AML-193 (cell line): ENCODE results near the gene GMPR2.
"Not testable (repeated sequence)": the region's sequence is repeated elsewhere in the genome, so short reads cannot be mapped to it uniquely, and the experiment has no call there.

ENCODE experiments used
- DNase-seq, 2 experiments: peaks; one replicate each; lab custom pipeline; 2025; lab: John Stamatoyannopoulos, UW

Gene GMPR2

GRCh38 chr14:24231263-24232120 is 1.2 kb upstream of the GMPR2 start:
- DNase-seq, result no peak

DNA sequence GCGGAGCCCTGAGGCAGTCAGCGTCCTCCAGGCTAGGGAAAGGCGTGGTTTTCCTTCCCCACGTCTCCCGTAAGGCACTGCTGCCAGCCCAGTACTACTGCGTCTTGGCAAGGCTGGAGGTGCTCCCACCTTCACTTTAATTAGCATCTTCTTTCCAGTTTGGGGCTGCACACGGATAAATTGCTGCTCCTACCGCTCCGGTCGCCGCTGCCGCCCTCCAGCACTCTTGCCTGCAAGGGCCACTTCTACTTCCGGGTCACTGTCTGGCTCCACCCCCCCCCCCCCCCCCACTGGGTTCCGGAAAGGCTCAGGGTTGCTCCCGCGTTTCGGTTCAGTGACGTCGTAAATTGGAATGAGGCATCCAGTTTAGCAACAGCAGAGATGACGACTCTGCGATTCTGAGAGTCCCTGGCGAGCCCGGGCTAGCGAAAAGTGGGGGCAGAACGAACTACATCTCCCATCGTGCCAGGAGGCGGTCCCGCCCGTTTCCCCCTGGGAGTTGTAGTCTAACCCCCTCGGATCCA is 546 bp upstream of the GMPR2 start, which contains the start of gene NEDD8:
Gene NEDD8, minus strand, starts transcription at position 247 of the 524 bp plus-strand sequence. Its CDS starts 100 bp downstream, at position 147.
- DNase-seq, result peak; percentile 95 to 96

DNA sequence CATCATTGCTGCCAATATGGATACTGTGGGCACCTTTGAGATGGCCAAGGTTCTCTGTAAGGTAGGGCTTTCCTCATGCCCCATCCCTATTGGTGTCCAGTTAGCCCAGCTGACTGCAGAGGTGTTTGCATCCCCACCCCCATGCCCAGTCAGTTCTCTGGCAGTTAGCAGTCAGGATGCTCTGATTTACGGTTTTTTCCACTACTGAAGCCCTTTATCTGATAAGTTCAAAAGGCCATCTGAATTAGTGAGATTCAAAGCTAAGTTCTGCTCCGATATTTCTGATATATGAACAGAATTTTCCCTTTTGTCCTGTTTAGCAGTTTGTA is 773 bp downstream of the GMPR2 start:
- DNase-seq, result no peak

DNA sequence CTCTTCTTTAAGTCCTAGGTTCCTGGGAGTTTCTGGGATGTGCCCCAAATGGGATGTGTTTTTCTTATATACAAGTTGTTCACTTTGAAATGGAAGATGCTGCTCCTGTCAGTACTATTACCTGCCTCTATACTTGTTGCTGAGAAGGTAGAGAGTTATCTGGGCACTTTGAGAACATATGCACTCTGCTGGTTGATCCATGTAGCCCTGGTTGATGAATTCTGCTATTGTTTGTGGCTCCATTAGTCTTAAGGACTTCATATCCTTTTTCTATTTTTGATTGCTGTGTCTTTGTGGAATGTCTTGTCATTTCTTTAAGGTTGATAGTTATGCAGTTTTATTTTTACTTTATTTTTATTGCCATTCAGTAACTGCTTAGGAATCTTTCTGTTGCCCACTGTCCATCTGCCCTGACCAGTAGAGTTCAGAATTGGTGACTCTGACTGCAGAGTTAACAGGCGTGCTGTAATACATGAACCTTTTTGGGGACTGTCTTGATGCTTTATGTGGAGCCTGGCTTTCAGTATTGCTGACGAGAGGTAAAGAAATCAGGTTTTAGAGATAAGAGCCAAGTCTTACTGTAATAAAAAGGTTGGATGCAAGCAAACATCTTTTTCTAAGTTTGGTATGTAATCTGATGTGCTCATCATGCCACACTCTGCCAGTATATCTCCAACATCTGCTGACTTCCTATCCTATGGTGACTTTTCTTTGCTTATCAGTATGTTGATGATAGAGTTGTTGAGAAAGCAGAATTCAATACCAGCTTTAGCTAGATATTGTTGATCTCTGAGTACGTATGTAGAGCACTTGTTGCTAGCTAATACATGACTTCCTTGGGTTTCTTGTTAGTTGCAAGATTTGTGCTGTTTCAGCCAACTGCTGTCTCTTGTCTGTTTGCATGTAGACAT is 1.6 kb downstream of the GMPR2 start:
- DNase-seq, result no peak

DNA sequence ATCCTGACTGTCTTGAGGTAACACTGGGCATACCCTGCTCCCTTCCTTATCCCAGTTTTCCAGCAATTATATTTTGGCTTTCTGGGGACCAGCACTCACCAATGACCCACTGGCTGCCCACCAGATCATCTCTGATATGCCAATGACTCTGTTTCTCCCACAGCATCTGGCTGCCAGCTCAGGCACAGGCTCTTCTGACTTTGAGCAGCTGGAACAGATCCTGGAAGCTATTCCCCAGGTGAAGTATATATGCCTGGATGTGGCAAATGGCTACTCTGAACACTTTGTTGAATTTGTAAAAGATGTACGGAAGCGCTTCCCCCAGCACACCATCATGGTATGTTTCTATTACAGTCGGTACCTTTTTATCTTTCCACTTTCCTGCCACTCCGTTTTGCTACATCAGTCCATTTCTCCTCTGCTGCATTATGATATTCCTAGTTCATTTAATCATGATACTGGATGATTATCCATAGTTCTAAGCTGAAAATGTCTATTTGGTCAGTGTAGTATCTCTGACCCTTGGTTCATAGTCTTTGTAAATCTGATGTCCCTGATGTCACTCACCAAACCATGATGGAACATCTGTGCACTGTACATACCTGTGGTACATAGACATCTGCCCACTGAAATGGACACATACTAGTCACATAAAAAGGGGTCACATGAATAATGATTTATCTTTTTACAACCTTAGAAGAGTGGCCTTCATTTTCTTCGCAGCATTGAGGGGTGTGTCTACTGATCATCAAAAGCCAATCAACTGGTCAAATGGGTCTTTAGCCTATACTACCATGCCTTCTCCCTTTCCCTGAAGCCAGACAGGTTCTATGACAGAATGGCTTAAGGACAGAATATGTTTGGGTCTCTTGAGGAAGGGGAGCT is 3.3 kb downstream of the GMPR2 start:
- no peak for DNase-seq

DNA sequence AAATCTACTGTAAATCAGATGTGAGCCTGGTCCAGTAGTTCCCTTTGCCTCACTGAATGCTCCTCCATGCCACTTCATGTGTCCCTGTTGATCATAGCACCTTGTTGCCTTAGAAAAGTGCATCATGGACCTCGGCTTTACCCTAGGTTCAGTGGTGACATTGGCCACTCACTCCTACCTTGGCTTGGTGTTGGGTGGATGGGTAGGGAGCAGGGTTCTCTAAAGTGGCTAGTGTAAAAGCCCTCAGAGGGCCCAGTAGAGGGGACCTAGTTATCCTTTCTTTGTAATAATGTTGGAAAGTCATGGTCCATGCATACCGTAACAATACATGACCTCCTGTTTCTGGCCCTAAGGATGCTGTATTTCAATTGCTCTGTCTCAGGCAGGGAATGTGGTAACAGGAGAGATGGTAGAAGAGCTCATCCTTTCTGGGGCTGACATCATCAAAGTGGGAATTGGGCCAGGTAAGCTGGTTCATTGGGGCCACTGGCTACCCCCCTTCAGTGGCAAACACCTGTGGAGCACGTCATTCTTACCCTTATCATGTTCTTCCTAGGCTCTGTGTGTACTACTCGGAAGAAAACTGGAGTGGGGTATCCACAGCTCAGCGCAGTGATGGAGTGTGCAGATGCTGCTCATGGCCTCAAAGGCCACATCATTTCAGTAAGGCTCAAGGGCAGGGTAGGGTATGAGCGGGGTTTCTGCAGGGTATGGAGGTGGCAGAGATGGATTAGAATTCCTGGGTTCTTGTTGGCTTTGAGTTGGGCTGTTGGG is 4.1 kb downstream of the GMPR2 start:
- no peak for DNase-seq

GRCh38 chr14:24237463-24237955 is 4.8 kb downstream of the GMPR2 start:
- DNase-seq, result no peak

GRCh38 chr14:24238123-24238522 is 5.4 kb downstream of the GMPR2 start:
- no peak for DNase-seq

DNA sequence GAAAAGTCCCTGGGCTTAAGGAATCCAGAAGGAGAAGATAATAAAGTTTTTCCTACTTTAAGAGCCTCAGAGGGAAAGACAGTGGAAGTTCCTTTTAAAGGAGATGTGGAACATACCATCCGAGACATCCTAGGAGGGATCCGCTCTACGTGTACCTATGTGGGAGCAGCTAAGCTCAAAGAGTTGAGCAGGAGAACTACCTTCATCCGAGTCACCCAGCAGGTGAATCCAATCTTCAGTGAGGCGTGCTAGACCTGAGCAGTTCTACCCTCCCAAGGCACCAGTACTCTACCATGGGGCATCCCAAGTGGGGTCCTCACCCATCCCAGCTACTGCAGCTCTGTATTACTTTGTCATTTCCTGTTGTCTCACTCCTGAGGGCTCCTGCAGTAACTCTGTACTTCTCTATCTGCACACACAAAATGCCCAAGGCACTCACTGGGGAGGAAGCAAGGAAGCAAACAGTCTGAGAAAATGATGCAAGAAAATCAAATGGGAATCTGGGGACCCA is 5.9 kb downstream of the GMPR2 start:
- no peak for DNase-seq

- DNase-seq, result no peak
Measured at GRCh38 chr14:24240110-24240918, 7.6 kb downstream of the GMPR2 start.

GRCh38 chr14:24241829-24242443 is 9.2 kb downstream of the GMPR2 start:
- DNase-seq, result peak; percentile 85 to 95

DNA sequence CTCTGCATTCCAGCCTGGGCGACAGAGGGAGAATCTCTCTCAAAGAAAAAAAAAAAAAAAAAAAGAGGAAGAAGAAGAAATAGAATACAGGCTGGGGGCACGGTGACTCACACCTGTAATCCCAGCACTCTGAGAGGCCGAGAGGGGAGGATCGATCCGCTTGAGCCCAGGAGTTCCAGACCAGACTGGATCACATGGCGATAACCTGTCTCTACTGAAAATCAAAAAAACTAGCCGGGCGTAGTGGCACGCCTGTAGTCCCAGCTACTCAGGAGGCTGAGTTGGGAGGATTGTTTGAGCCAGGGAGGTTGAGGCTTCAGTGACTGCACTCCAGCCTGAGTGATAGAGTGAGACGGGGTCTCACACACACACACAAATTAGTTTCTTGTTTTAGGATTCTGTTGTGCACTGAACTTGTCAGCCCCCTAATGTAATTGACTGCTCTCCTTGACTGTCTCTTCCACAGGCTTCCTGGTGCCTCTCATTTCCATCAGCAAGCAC is 10.7 kb downstream of the GMPR2 start:
- DNase-seq, result peak; percentile 31 to 57

GRCh38 chr14:24245350-24245749 is 12.6 kb downstream of the GMPR2 start:
- DNase-seq, result not testable (repeated sequence)

DNA sequence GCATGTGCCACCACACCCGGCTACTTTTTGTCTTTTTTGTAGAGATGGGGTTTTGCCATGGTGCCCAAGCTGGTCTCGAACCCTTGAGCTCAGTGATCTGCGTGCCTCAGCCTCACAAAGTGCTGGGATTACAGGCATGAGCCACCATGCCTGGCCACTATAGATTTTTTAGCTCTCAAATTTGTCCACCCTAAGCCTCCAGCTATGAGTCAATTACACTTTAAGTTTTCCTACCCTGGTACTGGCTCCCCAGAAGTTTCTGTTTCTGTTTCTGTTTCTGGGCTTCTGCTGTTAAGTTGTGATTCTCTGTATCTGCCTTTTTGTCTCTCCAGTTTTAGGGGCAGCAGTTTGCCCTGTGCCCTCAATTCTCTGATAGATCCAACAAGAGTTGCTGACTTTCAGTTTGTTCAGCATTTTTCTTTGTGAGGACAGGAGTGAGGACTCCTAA is 14.1 kb downstream of the GMPR2 start:
- DNase-seq, result no peak

DNA sequence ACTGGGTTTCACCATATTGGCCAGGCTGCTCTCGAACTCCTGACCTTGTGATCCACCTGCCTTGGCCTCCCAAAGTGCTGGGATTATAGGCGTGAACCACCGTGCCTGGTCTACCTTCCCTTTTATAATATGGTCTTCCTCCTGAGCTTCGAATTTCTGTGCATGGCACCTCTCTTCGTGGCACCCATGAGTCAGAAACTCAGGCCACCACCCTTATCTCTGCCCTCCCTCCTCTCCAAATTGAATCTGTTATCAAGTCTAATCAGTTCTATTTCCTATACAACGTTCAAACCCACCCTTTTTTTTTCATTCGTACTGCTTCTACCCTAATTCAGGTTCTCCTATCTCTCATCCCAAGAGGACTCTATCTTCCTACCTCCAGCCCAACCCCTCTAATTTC is 14.7 kb downstream of the GMPR2 start:
- DNase-seq, result no peak

- DNase-seq, result no peak
Measured at GRCh38 chr14:24249230-24250021, 16.7 kb downstream of the GMPR2 start.

- DNase-seq, result no peak
Measured at GRCh38 chr14:24250354-24250753, 17.6 kb downstream of the GMPR2 start.

DNA sequence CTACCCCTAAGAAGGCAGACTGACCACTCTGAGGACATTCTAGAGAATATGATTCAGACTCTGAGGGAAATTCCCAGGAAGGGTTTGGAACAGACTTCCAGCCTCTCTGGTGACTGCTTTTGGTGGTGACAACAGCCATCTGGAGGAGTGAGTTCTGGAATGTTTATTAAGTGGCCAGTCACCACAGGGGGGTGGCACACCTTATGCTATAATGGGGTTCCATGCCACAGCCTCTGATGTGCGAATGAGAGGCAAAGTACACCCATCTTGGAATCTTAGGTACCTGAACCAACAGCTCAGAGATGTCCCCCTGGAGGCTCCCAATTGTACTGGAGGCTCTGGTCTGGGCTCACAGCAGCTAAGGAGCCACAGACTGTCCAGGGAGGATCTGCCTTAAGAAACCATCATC is 19.2 kb downstream of the GMPR2 start:
- no peak for DNase-seq
